ENCODE data around the gene MEGF11.

Gene MEGF11

GRCh38 chr15:66039117-66039871 is 214.3 kb downstream of the MEGF11 start:
- no peaks in the 10 kb centered on the region for H3K4me1 ChIP-seq (ENCODE audit: low read length)
- no peak overlapping the region for H3K4me3 ChIP-seq (ENCODE audit: low read length)
- no peaks in the 10 kb centered on the region for H3K79me2 ChIP-seq (ENCODE audit: low read length)
- H4K20me1 ChIP-seq (ENCODE audit: insufficient read depth, low read length): no peaks in the 10 kb centered on the region; the same call in 1 of the 2 replicates
- H3K9ac ChIP-seq (ENCODE audit: low read length): no peak overlapping the region
- H3K9me3 ChIP-seq (ENCODE audit: insufficient read depth, low read length): no peaks in the 10 kb centered on the region
- H3K36me3 ChIP-seq (replicated peaks; ENCODE audit: low read depth, low read length): no peaks in the 10 kb centered on the region
- TF ChIP-seq EZH2phosphoT487 (IDR thresholded peaks at IDR 0.05; ENCODE audit: low read depth) (no peak), CTCF (IDR thresholded peaks at IDR 0.05; ENCODE audit: low read depth, low read length) (no peak)
- H3K27ac ChIP-seq (ENCODE audit: low read length): no peak overlapping the region
- no peak overlapping the region for H2AFZ ChIP-seq (ENCODE audit: low read depth, low read length)
- no peak overlapping the region for H3K4me2 ChIP-seq (ENCODE audit: low read length)
- peaks cover 88% of the 10 kb centered on the region for H3K27me3 ChIP-seq (ENCODE audit: low read depth, low read length)

- no peaks in the 10 kb centered on the region for H3K36me3 ChIP-seq (replicated peaks; ENCODE audit: low read depth, low read length)
- TF ChIP-seq CTCF (IDR thresholded peaks at IDR 0.05; ENCODE audit: low read depth, low read length): no peak
- TF ChIP-seq EZH2phosphoT487 (IDR thresholded peaks at IDR 0.05; ENCODE audit: low read depth): no peak
- H3K79me2 ChIP-seq (ENCODE audit: low read length): no peaks in the 10 kb centered on the region
- H3K9me3 ChIP-seq (ENCODE audit: insufficient read depth, low read length): no peaks in the 10 kb centered on the region
- no peak overlapping the region for H3K4me3 ChIP-seq (ENCODE audit: low read length)
- H3K27ac ChIP-seq (ENCODE audit: low read length): no peak overlapping the region
- peaks cover 81% of the 10 kb centered on the region for H3K27me3 ChIP-seq (ENCODE audit: low read depth, low read length)
- H3K9ac ChIP-seq (ENCODE audit: low read length): no peak overlapping the region
- no peaks in the 10 kb centered on the region for H3K4me1 ChIP-seq (ENCODE audit: low read length)
- no peak overlapping the region for H3K4me2 ChIP-seq (ENCODE audit: low read length)
- H2AFZ ChIP-seq (ENCODE audit: low read depth, low read length): no peak overlapping the region
- no peaks in the 10 kb centered on the region; the same call in 1 of the 2 replicates for H4K20me1 ChIP-seq (ENCODE audit: insufficient read depth, low read length)
Measured at GRCh38 chr15:66038387-66039116, 215.0 kb downstream of the MEGF11 start.

GRCh38 chr15:66036859-66037258 is 216.7 kb downstream of the MEGF11 start:
- TF ChIP-seq CTCF (IDR thresholded peaks at IDR 0.05; ENCODE audit: low read depth, low read length) (no peak), EZH2phosphoT487 (IDR thresholded peaks at IDR 0.05; ENCODE audit: low read depth) (no peak)
- no peaks in the 10 kb centered on the region; the same call in 1 of the 2 replicates for H4K20me1 ChIP-seq (ENCODE audit: insufficient read depth, low read length)
- H2AFZ ChIP-seq (ENCODE audit: low read depth, low read length): no peak overlapping the region
- H3K27me3 ChIP-seq (ENCODE audit: low read depth, low read length): peaks cover 75% of the 10 kb centered on the region
- H3K9ac ChIP-seq (ENCODE audit: low read length): no peak overlapping the region
- no peak overlapping the region for H3K4me2 ChIP-seq (ENCODE audit: low read length)
- H3K4me1 ChIP-seq (ENCODE audit: low read length): no peaks in the 10 kb centered on the region
- no peaks in the 10 kb centered on the region for H3K79me2 ChIP-seq (ENCODE audit: low read length)
- H3K4me3 ChIP-seq (ENCODE audit: low read length): no peak overlapping the region
- H3K36me3 ChIP-seq (replicated peaks; ENCODE audit: low read depth, low read length): no peaks in the 10 kb centered on the region
- H3K9me3 ChIP-seq (ENCODE audit: insufficient read depth, low read length): peaks cover 7% of the 10 kb centered on the region; the same call in 1 of the 2 replicates
- no peak overlapping the region for H3K27ac ChIP-seq (ENCODE audit: low read length)

GRCh38 chr15:66035901-66036300 is 217.6 kb downstream of the MEGF11 start:
- Histone ChIP-seq H3K9me3 (ENCODE audit: insufficient read depth, low read length) (peaks cover 11% of the 10 kb centered on the region; the same call in 1 of the 2 replicates), H3K27me3 (ENCODE audit: low read depth, low read length) (peaks cover 69% of the 10 kb centered on the region), H4K20me1 (ENCODE audit: insufficient read depth, low read length) (no peaks in the 10 kb centered on the region; the same call in 1 of the 2 replicates), H3K79me2 (ENCODE audit: low read length) (no peaks in the 10 kb centered on the region), H3K9ac (ENCODE audit: low read length) (no peak overlapping the region), H3K4me3 (ENCODE audit: low read length) (no peak overlapping the region), H2AFZ (ENCODE audit: low read depth, low read length) (no peak overlapping the region), H3K4me1 (ENCODE audit: low read length) (no peaks in the 10 kb centered on the region), H3K36me3 (replicated peaks; ENCODE audit: low read depth, low read length) (no peaks in the 10 kb centered on the region), H3K27ac (ENCODE audit: low read length) (no peak overlapping the region), H3K4me2 (ENCODE audit: low read length) (no peak overlapping the region)
- TF ChIP-seq CTCF (IDR thresholded peaks at IDR 0.05; ENCODE audit: low read depth, low read length) (no peak), EZH2phosphoT487 (IDR thresholded peaks at IDR 0.05; ENCODE audit: low read depth) (no peak)

Data from OCI-LY3 (cell line).